ENCODE results near the gene CCL7. TPM values are rescaled to one million over a fixed set of nuclear protein-coding genes. Genes with fewer than 3 reads are reported as not detected.

Gene CCL7
- total RNA-seq, 1 experiment from 2014 or later: not detected

GRCh38 chr17:34301986-34302385, 32.0 kb downstream of the CCL7 start:
- no peak overlapping the region for H3K27ac Mint-ChIP-seq (ENCODE audit: low read depth, unreplicated experiment)
- intact Hi-C loops (cut with micrococcal nuclease): no loop called here
- ChIA-PET CTCF (interaction anchor here (0.6 to 0.9 kb wide), 2 partner anchors 59 to 1372 kb away, joined by 3 read pairs; no protein-coding TSS in a partner anchor), POLR2A (no interaction called here)
- H3K4me3 Mint-ChIP-seq (ENCODE audit: unreplicated experiment): no peak overlapping the region
- DNase-seq (ENCODE audit: unreplicated experiment): no peak
- H3K9me3 Mint-ChIP-seq (ENCODE audit: unreplicated experiment): no peaks in the 10 kb centered on the region
- H3K36me3 Mint-ChIP-seq (ENCODE audit: insufficient read depth, unreplicated experiment): no peaks in the 10 kb centered on the region
- H3K4me1 Mint-ChIP-seq (ENCODE audit: insufficient read depth, unreplicated experiment): peaks cover 5% of the 10 kb centered on the region
- TF ChIP-seq, protein P1, sequence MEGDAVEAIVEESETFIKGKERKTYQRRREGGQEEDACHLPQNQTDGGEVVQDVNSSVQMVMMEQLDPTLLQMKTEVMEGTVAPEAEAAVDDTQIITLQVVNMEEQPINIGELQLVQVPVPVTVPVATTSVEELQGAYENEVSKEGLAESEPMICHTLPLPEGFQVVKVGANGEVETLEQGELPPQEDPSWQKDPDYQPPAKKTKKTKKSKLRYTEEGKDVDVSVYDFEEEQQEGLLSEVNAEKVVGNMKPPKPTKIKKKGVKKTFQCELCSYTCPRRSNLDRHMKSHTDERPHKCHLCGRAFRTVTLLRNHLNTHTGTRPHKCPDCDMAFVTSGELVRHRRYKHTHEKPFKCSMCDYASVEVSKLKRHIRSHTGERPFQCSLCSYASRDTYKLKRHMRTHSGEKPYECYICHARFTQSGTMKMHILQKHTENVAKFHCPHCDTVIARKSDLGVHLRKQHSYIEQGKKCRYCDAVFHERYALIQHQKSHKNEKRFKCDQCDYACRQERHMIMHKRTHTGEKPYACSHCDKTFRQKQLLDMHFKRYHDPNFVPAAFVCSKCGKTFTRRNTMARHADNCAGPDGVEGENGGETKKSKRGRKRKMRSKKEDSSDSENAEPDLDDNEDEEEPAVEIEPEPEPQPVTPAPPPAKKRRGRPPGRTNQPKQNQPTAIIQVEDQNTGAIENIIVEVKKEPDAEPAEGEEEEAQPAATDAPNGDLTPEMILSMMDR (IDR thresholded peaks at IDR 0.05; ENCODE audit: unreplicated experiment): no peak
- no peaks in the 10 kb centered on the region for H3K27me3 Mint-ChIP-seq (ENCODE audit: insufficient read depth, unreplicated experiment)
- BruUV-seq (replicated peaks): no TSS peak

DNA sequence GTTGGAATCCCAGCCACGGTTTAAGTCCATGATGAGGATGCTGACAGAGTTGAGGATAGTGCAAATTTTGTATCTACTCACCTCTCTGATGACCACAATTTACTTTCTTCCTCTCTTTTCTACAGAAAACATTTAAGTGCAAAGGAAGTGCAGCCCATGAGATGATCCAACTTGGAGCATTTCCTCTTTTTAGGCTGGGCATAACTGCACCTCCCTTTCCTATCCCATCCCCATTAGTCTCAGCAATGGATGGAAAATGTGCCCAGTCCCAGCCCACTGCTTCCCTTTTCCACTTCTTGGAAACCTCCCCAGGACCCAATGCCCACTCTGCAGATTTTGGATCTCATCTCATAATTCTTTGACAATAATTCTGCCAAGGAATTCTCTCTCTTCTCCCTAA, 32.6 kb downstream of the CCL7 start:
- Mint-ChIP-seq H3K36me3 (ENCODE audit: insufficient read depth, unreplicated experiment) (no peaks in the 10 kb centered on the region), H3K27ac (ENCODE audit: low read depth, unreplicated experiment) (no peak overlapping the region), H3K27me3 (ENCODE audit: insufficient read depth, unreplicated experiment) (no peaks in the 10 kb centered on the region), H3K4me1 (ENCODE audit: insufficient read depth, unreplicated experiment) (peaks cover 5% of the 10 kb centered on the region), H3K4me3 (ENCODE audit: unreplicated experiment) (no peak overlapping the region), H3K9me3 (ENCODE audit: unreplicated experiment) (no peaks in the 10 kb centered on the region)
- ChIA-PET CTCF (interaction anchor here (0.9 kb wide), 1 partner anchor 59 kb away, joined by 3 read pairs; no protein-coding TSS in a partner anchor), POLR2A (no interaction called here)
- DNase-seq (ENCODE audit: unreplicated experiment): no peak
- TF ChIP-seq, protein P1 (IDR thresholded peaks at IDR 0.05; ENCODE audit: unreplicated experiment): no peak
- no TSS peak for BruUV-seq (replicated peaks)
- intact Hi-C loops (cut with micrococcal nuclease): no loop called here

DNA sequence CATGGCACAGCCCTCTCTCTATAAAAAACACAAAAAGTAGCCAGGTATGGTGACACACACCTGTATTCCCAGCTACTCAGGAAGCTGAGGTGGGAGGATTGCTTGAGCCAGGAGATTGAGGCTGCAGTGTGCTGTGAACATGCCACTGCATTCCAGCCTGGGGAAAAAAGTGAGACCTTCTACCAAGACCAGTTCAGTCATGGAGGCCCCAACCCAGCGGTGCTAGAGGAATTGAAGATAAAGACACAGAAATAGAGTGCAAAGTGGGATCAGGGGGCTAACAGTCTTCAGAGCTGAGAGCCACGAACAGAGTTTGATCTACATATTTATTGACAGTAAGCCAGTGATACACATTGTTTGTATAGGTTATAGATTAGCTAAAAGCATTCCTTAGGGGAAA, 33.6 kb downstream of the CCL7 start:
- Mint-ChIP-seq H3K27ac (ENCODE audit: low read depth, unreplicated experiment) (no peak overlapping the region), H3K27me3 (ENCODE audit: insufficient read depth, unreplicated experiment) (no peaks in the 10 kb centered on the region), H3K9me3 (ENCODE audit: unreplicated experiment) (no peaks in the 10 kb centered on the region), H3K4me3 (ENCODE audit: unreplicated experiment) (no peak overlapping the region), H3K4me1 (ENCODE audit: insufficient read depth, unreplicated experiment) (peaks cover 5% of the 10 kb centered on the region), H3K36me3 (ENCODE audit: insufficient read depth, unreplicated experiment) (no peaks in the 10 kb centered on the region)
- no TSS peak for BruUV-seq (replicated peaks)
- intact Hi-C loops (cut with micrococcal nuclease): no loop called here
- CTCF ChIA-PET: interaction anchor here (0.7 to 2.4 kb wide), 2 partner anchors 103 to 111 kb away, joined by 3 to 10 read pairs; no protein-coding TSS in a partner anchor
- TF ChIP-seq, protein P1 (IDR thresholded peaks at IDR 0.05; ENCODE audit: unreplicated experiment): no peak
- POLR2A ChIA-PET: no interaction called here
- DNase-seq (ENCODE audit: unreplicated experiment): no peak

- TF ChIP-seq, protein P1 (IDR thresholded peaks at IDR 0.05; ENCODE audit: unreplicated experiment): no peak
- no peak overlapping the region for H3K4me3 Mint-ChIP-seq (ENCODE audit: unreplicated experiment)
- H3K4me1 Mint-ChIP-seq (ENCODE audit: insufficient read depth, unreplicated experiment): peaks cover 5% of the 10 kb centered on the region
- no peak for DNase-seq (ENCODE audit: unreplicated experiment)
- CTCF ChIA-PET: interaction anchor here (1.0 to 2.4 kb wide), 3 partner anchors 57 to 105 kb away, joined by 4 to 10 read pairs (median 5); no protein-coding TSS in a partner anchor
- POLR2A ChIA-PET: no interaction called here
- intact Hi-C loops (cut with micrococcal nuclease): no loop called here
- no TSS peak for BruUV-seq (replicated peaks)
- no peaks in the 10 kb centered on the region for H3K36me3 Mint-ChIP-seq (ENCODE audit: insufficient read depth, unreplicated experiment)
- H3K9me3 Mint-ChIP-seq (ENCODE audit: unreplicated experiment): no peaks in the 10 kb centered on the region
- no peak overlapping the region for H3K27ac Mint-ChIP-seq (ENCODE audit: low read depth, unreplicated experiment)
- H3K27me3 Mint-ChIP-seq (ENCODE audit: insufficient read depth, unreplicated experiment): no peaks in the 10 kb centered on the region
Measured at GRCh38 chr17:34305061-34305460, 35.0 kb downstream of the CCL7 start.
